Measurements from ENCODE around the gene SRP54. TPM values are rescaled to one million over a fixed set of nuclear protein-coding genes. Genes with fewer than 3 reads are reported as not detected.

SRP54 gene
- total and polyA plus RNA-seq, 3 experiments from 2014 or later, result 34.5 to 76.5 (median 76.2) TPM

- Histone ChIP-seq H3K4me3 (ENCODE audit: low read length) (no peak overlapping the region), H3K4me1 (ENCODE audit: insufficient read depth, low read length) (no peaks in the 10 kb centered on the region), H3K27me3 (ENCODE audit: insufficient read depth, low read length, poor library complexity, severe bottlenecking) (no peaks in the 10 kb centered on the region), H3K9me3 (ENCODE audit: low read length) (no peaks in the 10 kb centered on the region), H3K36me3 (ENCODE audit: insufficient read depth, low read length) (peaks cover 9% of the 10 kb centered on the region), H3K27ac (ENCODE audit: low read depth, low read length) (no peak overlapping the region)
- H3K27ac Mint-ChIP-seq, result no peak overlapping the region
- no peak for DNase-seq
- no peaks in the 10 kb centered on the region for H3K9me3 Mint-ChIP-seq
- no peak overlapping the region for H3K4me3 Mint-ChIP-seq
- ChIA-PET CTCF (no interaction called here), POLR2A (interaction anchor here (0.5 kb wide), 1 partner anchor 23 kb away, joined by 5 read pairs; no protein-coding TSS in a partner anchor)
- H3K36me3 Mint-ChIP-seq, result peaks cover 4 to 59% (median 15%) of the 10 kb centered on the region in 3 donors
- H3K27me3 Mint-ChIP-seq, result no peaks in the 10 kb centered on the region
- peaks cover 7 to 40% (median 25%) of the 10 kb centered on the region in 3 donors for H3K4me1 Mint-ChIP-seq
Observed at GRCh38 chr14:34971381-34971780, 11.4 kb upstream of the SRP54 start.

GRCh38 chr14:34971801-34972200 lies 11.0 kb upstream of the SRP54 start:
- Histone ChIP-seq H3K27ac (ENCODE audit: low read depth, low read length) (no peak overlapping the region), H3K9me3 (ENCODE audit: low read length) (no peaks in the 10 kb centered on the region), H3K4me3 (ENCODE audit: low read length) (no peak overlapping the region), H3K4me1 (ENCODE audit: insufficient read depth, low read length) (no peaks in the 10 kb centered on the region), H3K27me3 (ENCODE audit: insufficient read depth, low read length, poor library complexity, severe bottlenecking) (no peaks in the 10 kb centered on the region), H3K36me3 (ENCODE audit: insufficient read depth, low read length) (peaks cover 9% of the 10 kb centered on the region)
- peaks cover 10 to 44% (median 25%) of the 10 kb centered on the region in 3 donors for H3K4me1 Mint-ChIP-seq
- POLR2A ChIA-PET, result interaction anchor here (0.5 kb wide), 1 partner anchor 23 kb away, joined by 5 read pairs; no protein-coding TSS in a partner anchor
- no peak overlapping the region for H3K4me3 Mint-ChIP-seq
- peaks cover 4 to 57% (median 16%) of the 10 kb centered on the region in 3 donors for H3K36me3 Mint-ChIP-seq
- no peaks in the 10 kb centered on the region for H3K9me3 Mint-ChIP-seq
- no peak for DNase-seq
- peak overlapping the region in 3 of 8 donors; percentile 7 to 43 (median 43) for H3K27ac Mint-ChIP-seq
- H3K27me3 Mint-ChIP-seq, result no peaks in the 10 kb centered on the region
- CTCF ChIA-PET, result no interaction called here

GRCh38 chr14:34978444-34978843 lies 4.3 kb upstream of the SRP54 start:
- H3K4me3 ChIP-seq (ENCODE audit: low read length), result no peak overlapping the region
- DNase-seq, result no peak
- no peaks in the 10 kb centered on the region for H3K9me3 ChIP-seq (ENCODE audit: low read length)
- no peaks in the 10 kb centered on the region for H3K9me3 Mint-ChIP-seq
- ChIA-PET CTCF (no interaction called here), POLR2A (no interaction called here)
- H3K27me3 Mint-ChIP-seq, result no peaks in the 10 kb centered on the region
- no peak overlapping the region for H3K27ac ChIP-seq (ENCODE audit: low read depth, low read length)
- peak overlapping the region in 1 of 7 donors; percentile 18 for H3K4me3 Mint-ChIP-seq
- H3K27me3 ChIP-seq (ENCODE audit: insufficient read depth, low read length, poor library complexity, severe bottlenecking), result no peaks in the 10 kb centered on the region
- peaks cover 0 to 25% (median 3%) of the 10 kb centered on the region in 3 donors for H3K36me3 Mint-ChIP-seq
- peaks cover 14 to 27% (median 22%) of the 10 kb centered on the region in 3 donors for H3K4me1 Mint-ChIP-seq
- H3K27ac Mint-ChIP-seq, result no peak overlapping the region
- H3K36me3 ChIP-seq (ENCODE audit: insufficient read depth, low read length), result no peaks in the 10 kb centered on the region
- peaks cover 18% of the 10 kb centered on the region for H3K4me1 ChIP-seq (ENCODE audit: insufficient read depth, low read length)

- no peak for DNase-seq
- Mint-ChIP-seq H3K9me3 (no peaks in the 10 kb centered on the region), H3K36me3 (peaks cover 0 to 21% (median 3%) of the 10 kb centered on the region in 3 donors), H3K4me1 (peaks cover 10 to 16% (median 15%) of the 10 kb centered on the region in 3 donors), H3K27ac (peak overlapping the region in 1 of 8 donors; percentile 8), H3K4me3 (peak overlapping the region in 5 of 7 donors; percentile 4 to 76 (median 32)), H3K27me3 (no peaks in the 10 kb centered on the region)
- H3K4me1 ChIP-seq (ENCODE audit: insufficient read depth, low read length), result peaks cover 37% of the 10 kb centered on the region
- CTCF ChIA-PET, result interaction anchor here (0.6 to 2.4 kb wide), 10 partner anchors 13 to 437 kb away, joined by 3 to 9 read pairs (median 4); partner anchors contain the start of genes BAZ1A and FAM177A1
- peak overlapping the region; percentile 99 for H3K4me3 ChIP-seq (ENCODE audit: low read length)
- no peaks in the 10 kb centered on the region for H3K27me3 ChIP-seq (ENCODE audit: insufficient read depth, low read length, poor library complexity, severe bottlenecking)
- no peaks in the 10 kb centered on the region for H3K36me3 ChIP-seq (ENCODE audit: insufficient read depth, low read length)
- POLR2A ChIA-PET, result interaction anchor here (0.8 to 5.0 kb wide), 4 partner anchors 50 to 142 kb away, joined by 5 to 64 read pairs (median 32); partner anchors contain the start of genes BAZ1A, FAM177A1 and PRORP
- no peak overlapping the region for H3K27ac ChIP-seq (ENCODE audit: low read depth, low read length)
- no peaks in the 10 kb centered on the region for H3K9me3 ChIP-seq (ENCODE audit: low read length)
Observed at GRCh38 chr14:34980337-34980900, 2.4 kb upstream of the SRP54 start.

DNA sequence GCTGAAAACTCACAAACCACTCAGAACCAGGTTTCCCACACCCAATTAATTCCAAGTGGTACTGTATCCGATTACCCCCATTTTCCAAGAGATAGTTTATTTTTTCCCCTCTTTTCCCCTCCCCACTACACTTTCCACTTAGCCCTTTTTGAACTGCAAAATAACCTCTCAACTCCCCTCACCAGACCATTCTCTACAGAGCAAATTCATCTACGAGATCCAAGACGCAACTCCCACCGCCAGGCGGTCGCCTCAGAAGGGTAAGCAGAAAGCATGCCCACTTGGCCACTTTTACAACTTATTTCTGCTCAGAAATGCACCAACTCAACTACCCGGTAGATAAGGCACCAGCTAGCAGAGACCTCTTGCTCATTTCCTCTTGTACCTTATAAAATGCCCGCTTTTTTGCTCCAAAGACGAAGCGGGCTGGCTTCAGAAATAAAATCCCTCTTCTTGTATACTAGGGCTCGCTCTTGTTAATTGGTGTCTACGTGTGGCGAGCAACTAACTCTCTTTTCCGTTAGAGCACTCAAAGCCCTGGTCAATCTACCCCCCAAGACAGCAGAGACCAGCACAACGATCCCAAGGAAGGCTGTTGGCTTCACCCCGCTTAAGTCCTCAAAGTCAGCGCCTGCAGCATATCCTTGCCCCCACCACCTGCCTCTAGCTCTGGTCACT lies 910 bp upstream of the SRP54 start:
- CTCF ChIA-PET, result interaction anchor here (1.1 to 2.4 kb wide), 11 partner anchors 14 to 435 kb away, joined by 3 to 9 read pairs (median 5); partner anchors contain the start of genes BAZ1A, FAM177A1 and PPP2R3C
- Mint-ChIP-seq H3K9me3 (no peaks in the 10 kb centered on the region), H3K4me3 (no peak overlapping the region), H3K27ac (no peak overlapping the region), H3K27me3 (no peaks in the 10 kb centered on the region), H3K4me1 (peaks cover 7 to 12% (median 7%) of the 10 kb centered on the region in 3 donors), H3K36me3 (peaks cover 0 to 16% (median 0%) of the 10 kb centered on the region in 3 donors)
- H3K4me1 ChIP-seq (ENCODE audit: insufficient read depth, low read length), result peaks cover 43% of the 10 kb centered on the region
- no peaks in the 10 kb centered on the region for H3K9me3 ChIP-seq (ENCODE audit: low read length)
- no peaks in the 10 kb centered on the region for H3K27me3 ChIP-seq (ENCODE audit: insufficient read depth, low read length, poor library complexity, severe bottlenecking)
- POLR2A ChIA-PET, result interaction anchor here (1.0 to 5.0 kb wide), 9 partner anchors 14 to 435 kb away, joined by 3 to 64 read pairs (median 11); partner anchors contain the start of genes BAZ1A, FAM177A1, NFKBIA and PPP2R3C
- no peaks in the 10 kb centered on the region for H3K36me3 ChIP-seq (ENCODE audit: insufficient read depth, low read length)
- peak overlapping the region; percentile 99 for H3K4me3 ChIP-seq (ENCODE audit: low read length)
- peak in 4 of 5 donors; percentile 12 to 59 (median 33) for DNase-seq
- H3K27ac ChIP-seq (ENCODE audit: low read depth, low read length), result peak overlapping the region; percentile 98

DNA sequence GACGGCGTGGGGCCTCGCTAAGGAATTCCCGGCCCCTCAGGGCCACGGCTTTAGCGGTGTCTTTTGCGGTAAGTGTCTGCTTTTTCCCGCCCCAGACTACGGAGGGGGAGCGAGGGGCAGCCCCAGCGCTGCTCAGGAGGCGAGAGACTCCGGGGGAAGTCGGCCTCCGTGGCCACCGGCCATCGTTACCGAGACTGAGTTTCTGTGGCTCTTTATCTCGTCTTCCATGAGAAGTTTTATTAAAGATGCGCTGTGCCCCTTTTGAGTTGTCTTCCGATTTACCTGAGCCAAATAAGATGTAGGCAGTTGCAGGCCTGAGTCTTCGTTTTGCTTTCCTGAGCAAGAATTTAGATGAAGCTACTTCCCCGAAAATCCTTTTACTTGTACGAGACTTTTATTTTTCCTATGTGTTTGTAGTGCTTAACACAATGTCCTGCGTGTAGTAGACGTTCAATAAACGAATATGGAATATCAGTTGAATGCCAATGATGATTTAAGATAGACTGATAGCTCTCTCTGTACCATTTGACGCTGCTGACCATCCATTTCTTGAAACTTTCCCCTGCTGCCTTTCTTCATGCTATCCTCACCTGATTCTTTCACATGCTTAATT lies 462 bp downstream of the SRP54 start:
- H3K36me3 ChIP-seq (ENCODE audit: insufficient read depth, low read length), result no peaks in the 10 kb centered on the region
- Mint-ChIP-seq H3K27me3 (no peaks in the 10 kb centered on the region), H3K4me3 (no peak overlapping the region), H3K9me3 (no peaks in the 10 kb centered on the region), H3K4me1 (peaks cover 14 to 21% (median 16%) of the 10 kb centered on the region in 3 donors), H3K36me3 (peaks cover 0 to 14% (median 0%) of the 10 kb centered on the region in 3 donors), H3K27ac (no peak overlapping the region)
- H3K9me3 ChIP-seq (ENCODE audit: low read length), result no peaks in the 10 kb centered on the region
- CTCF ChIA-PET, result interaction anchor here (1.1 to 2.4 kb wide), 4 partner anchors 53 to 139 kb away, joined by 4 to 8 read pairs (median 4); partner anchors contain the start of gene PPP2R3C
- DNase-seq, result no peak
- H3K4me3 ChIP-seq (ENCODE audit: low read length), result peak overlapping the region; percentile 99
- POLR2A ChIA-PET, result interaction anchor here (0.9 to 5.0 kb wide), 11 partner anchors 53 to 843 kb away, joined by 3 to 64 read pairs (median 6); partner anchors contain the start of genes BAZ1A, BRMS1L, CFL2 and FAM177A1
- H3K27me3 ChIP-seq (ENCODE audit: insufficient read depth, low read length, poor library complexity, severe bottlenecking), result no peaks in the 10 kb centered on the region
- H3K4me1 ChIP-seq (ENCODE audit: insufficient read depth, low read length), result peaks cover 43% of the 10 kb centered on the region
- H3K27ac ChIP-seq (ENCODE audit: low read depth, low read length), result peak overlapping the region; percentile 98

DNA sequence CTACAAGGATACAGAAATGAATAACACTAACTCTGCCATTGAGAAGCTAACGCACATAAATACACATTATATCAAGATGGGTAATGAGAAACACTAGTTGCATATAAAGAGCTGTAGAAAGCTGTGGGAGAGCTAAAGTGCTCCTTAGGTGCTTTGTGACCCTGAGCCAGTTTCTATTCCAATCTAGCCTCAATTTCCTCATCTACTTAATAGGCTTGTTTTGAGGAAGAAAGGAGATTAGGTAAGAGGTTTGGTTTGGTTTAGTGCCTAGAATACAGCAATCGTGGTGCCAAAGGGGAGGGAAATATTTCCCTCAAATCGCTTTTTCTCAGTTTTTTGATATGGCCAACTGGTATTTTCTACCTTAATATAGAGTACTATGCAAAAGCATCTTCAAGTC lies 994 bp downstream of the SRP54 start:
- POLR2A ChIA-PET, result interaction anchor here (0.6 to 5.0 kb wide), 8 partner anchors 63 to 269 kb away, joined by 3 to 64 read pairs (median 6); partner anchors contain the start of genes BAZ1A, CFL2, FAM177A1 and PPP2R3C
- no peaks in the 10 kb centered on the region for H3K9me3 ChIP-seq (ENCODE audit: low read length)
- CTCF ChIA-PET, result interaction anchor here (1.5 kb wide), 1 partner anchor 63 kb away, joined by 4 read pairs; no protein-coding TSS in a partner anchor
- no peaks in the 10 kb centered on the region for H3K27me3 Mint-ChIP-seq
- no peak overlapping the region for H3K4me3 Mint-ChIP-seq
- H3K27me3 ChIP-seq (ENCODE audit: insufficient read depth, low read length, poor library complexity, severe bottlenecking), result no peaks in the 10 kb centered on the region
- H3K4me1 Mint-ChIP-seq, result peaks cover 17 to 25% (median 20%) of the 10 kb centered on the region in 3 donors
- H3K36me3 ChIP-seq (ENCODE audit: insufficient read depth, low read length), result no peaks in the 10 kb centered on the region
- peak overlapping the region; percentile 99 for H3K4me3 ChIP-seq (ENCODE audit: low read length)
- no peak for DNase-seq
- H3K27ac Mint-ChIP-seq, result peak overlapping the region in 2 of 8 donors; percentile 7 to 63
- peaks cover 43% of the 10 kb centered on the region for H3K4me1 ChIP-seq (ENCODE audit: insufficient read depth, low read length)
- peaks cover 0 to 14% (median 0%) of the 10 kb centered on the region in 3 donors for H3K36me3 Mint-ChIP-seq
- no peaks in the 10 kb centered on the region for H3K9me3 Mint-ChIP-seq
- H3K27ac ChIP-seq (ENCODE audit: low read depth, low read length), result peak overlapping the region; percentile 98

Data from CD8-positive, alpha-beta memory T cell (primary cell).